RPMI7951 (cell line): Measurements from ENCODE around the gene SYAP1. TPM values are rescaled to one million over a fixed set of nuclear protein-coding genes. Genes with fewer than 3 reads are reported as not detected.
A peak's percentile ranks its signal among the peaks of the same experiment; 100 is the strongest.
"Not testable (repeated sequence)": the region's sequence is repeated elsewhere in the genome, so short reads cannot be mapped to it uniquely, and the experiment has no call there.

Experiments
- DNase-seq: peaks from one replicate; pipeline ENCODE4 v3.0.0-alpha.2; 2012; ENCODE audit warnings: low read depth
- total RNA-seq: library from RNA; depleted of rRNA; stranded (reverse); fragments of >200 nt; shearing (Covaris generic); gene quantifications from 2 replicates; pipeline ENCODE4 v1.2.3, GENCODE V29; 2014; rRNA removed

The SYAP1 gene
- total RNA-seq, 1 experiment from 2014 or later = 28.1 TPM

DNA sequence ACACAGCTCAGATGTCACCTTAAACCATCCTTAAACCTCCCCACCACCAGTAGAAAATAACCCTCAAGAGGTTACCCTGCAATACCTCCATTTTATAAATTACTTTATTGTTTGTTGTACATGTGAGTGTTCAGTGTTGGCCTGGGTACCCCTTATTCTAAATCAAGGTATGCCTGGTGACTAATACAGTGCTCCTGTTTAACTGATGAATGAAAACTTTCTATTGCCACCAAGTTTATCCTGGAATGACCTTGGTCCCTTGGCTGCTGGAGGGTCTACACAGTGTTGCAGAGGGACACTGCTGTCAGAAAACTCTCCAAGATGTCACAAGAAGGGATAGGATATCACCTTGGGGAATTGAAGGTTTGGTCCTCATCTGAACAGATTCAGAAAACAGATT lies 59.6 kb downstream of the SYAP1 start:
- DNase-seq = no peak

- not testable (repeated sequence) for DNase-seq
Observed at GRCh38 chrX:16779815-16780214, 60.4 kb downstream of the SYAP1 start.

DNA sequence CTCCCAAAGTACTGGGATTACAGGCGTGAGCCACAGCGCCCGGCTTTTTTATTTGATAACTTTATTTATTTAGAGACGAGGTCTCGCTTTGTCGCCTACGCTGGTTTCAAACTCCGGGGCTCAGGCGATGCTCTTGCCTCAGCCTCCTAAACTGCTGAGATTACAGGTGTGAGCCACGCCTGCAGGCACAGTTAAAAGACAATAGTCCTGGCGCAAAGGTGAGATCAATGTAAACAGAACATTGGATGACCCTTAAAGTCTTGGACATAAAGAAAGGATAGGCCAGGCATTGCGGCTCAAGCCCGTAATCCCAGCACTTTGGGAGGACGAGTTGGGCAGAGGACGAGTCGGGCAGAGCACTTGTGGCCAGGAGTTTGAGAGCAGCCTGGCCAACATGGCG lies 64.0 kb downstream of the SYAP1 start:
- DNase-seq = no peak

- not testable (repeated sequence) for DNase-seq
Observed at GRCh38 chrX:16784440-16784839, 65.0 kb downstream of the SYAP1 start.

- DNase-seq = no peak
Observed at GRCh38 chrX:16785247-16786138, 66.1 kb downstream of the SYAP1 start.

GRCh38 chrX:16786139-16786790 lies 66.9 kb downstream of the SYAP1 start, which contains the start of gene TXLNG:
Gene TXLNG, plus strand, starts transcription at chrX:16786466. Its CDS starts 22 bp downstream, at chrX:16786488.
- peak; percentile 98 for DNase-seq

- DNase-seq = no peak
Observed at GRCh38 chrX:16786791-16787735, 67.7 kb downstream of the SYAP1 start.

GRCh38 chrX:16788477-16788876 lies 69.1 kb downstream of the SYAP1 start:
- no peak for DNase-seq

DNA sequence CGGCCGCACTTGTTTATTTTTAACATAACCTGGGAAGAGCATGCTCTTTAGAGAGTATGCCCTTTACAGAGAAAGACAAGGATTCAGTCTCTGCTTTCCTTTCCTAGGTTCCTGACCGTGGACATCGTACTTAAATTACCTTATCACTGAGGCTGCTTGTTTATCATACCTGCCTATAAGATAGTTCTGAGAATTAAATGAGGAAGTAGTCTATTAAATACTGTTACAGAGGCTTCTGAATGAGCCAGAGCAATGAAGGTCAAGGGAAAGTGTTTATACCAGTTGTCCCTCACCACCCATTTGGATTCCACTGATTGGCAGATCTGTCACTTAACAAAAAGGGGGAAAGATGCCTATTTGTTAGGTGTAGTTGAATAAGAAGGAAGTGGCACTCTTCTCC lies 76.9 kb downstream of the SYAP1 start:
- no peak for DNase-seq

- DNase-seq = peak; percentile 65
Observed at GRCh38 chrX:16797358-16797757, 77.9 kb downstream of the SYAP1 start.

DNA sequence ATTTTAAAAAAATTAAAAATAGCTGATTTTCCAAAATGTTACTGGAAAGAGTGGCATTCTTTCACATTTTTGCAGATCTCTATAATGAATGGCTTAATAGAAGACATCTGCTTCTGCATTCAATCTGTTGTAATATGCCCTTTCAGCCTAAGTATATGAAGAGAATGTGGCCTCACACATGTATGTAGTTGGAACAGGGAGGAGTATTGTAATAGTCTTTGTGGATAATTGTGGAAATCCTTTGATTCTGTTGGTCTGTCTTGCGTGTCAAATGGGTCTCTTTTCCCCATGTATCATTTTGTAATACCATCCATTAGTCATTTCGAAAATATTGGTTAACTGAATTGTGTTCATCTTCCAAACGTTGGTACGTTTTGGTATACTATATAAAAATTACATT lies 78.4 kb downstream of the SYAP1 start:
- no peak for DNase-seq

- no peak for DNase-seq
Observed at GRCh38 chrX:16804923-16805464, 85.6 kb downstream of the SYAP1 start.

GRCh38 chrX:16807548-16807947 lies 88.1 kb downstream of the SYAP1 start:
- DNase-seq = no peak

DNA sequence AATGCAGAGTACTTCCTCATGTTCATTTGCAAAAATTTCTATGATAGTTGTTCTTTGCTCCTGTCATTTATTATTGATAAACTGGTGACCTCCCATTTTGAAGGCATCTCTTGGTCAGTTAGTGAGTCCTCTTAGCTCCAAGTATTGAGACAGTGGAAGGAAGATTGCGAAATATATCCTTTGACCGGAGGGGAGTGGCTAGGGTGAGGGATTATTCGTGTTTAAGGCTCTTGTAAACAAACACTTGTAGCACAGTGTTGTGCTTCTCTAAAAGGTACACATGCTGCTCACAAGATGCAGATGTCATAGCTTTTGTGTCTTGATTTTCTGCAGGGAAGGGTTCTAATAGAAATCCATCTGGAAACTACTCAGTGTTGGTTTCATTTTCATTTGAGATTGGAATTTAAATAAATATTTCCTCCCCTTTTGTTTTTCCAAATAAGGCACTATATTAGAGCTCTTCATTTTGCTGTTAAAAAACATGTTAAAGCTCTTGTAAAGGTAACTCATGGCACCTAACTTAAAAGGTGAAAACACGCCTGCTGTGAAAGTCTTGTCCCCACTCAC lies 88.6 kb downstream of the SYAP1 start:
- peak; percentile 42 for DNase-seq

GRCh38 chrX:16814597-16814996 lies 95.2 kb downstream of the SYAP1 start:
- DNase-seq = no peak

Other genes with a start within 250 kb of the SYAP1 start
- not detected in 2 replicates for gene S100G, start 69.5 kb upstream of the SYAP1 start, total RNA-seq
- gene CTPS2, start 6.9 kb upstream of the SYAP1 start, total RNA-seq = 17.9 TPM in 2 replicates
- 7.1 and 10.3 TPM in 2 replicates for gene TXLNG, start 66.9 kb downstream of the SYAP1 start, total RNA-seq
- 177 and 260 TPM in 2 replicates for gene RBBP7, start 150.8 kb downstream of the SYAP1 start, total RNA-seq
- 1.1 and 1.2 TPM in 2 replicates for gene REPS2, start 227.0 kb downstream of the SYAP1 start, total RNA-seq